HG02870 (cell line): ENCODE data around the gene DIO2.

Experiments used
- ATAC-seq: cut with Tn5 transposase; IDR thresholded peaks from one replicate; pipeline ENCODE4 v1.9.1; 2021; ENCODE audit warnings: mild to moderate bottlenecking, moderate library complexity; ENCODE audit not compliant: unreplicated experiment

DIO2 gene

DNA sequence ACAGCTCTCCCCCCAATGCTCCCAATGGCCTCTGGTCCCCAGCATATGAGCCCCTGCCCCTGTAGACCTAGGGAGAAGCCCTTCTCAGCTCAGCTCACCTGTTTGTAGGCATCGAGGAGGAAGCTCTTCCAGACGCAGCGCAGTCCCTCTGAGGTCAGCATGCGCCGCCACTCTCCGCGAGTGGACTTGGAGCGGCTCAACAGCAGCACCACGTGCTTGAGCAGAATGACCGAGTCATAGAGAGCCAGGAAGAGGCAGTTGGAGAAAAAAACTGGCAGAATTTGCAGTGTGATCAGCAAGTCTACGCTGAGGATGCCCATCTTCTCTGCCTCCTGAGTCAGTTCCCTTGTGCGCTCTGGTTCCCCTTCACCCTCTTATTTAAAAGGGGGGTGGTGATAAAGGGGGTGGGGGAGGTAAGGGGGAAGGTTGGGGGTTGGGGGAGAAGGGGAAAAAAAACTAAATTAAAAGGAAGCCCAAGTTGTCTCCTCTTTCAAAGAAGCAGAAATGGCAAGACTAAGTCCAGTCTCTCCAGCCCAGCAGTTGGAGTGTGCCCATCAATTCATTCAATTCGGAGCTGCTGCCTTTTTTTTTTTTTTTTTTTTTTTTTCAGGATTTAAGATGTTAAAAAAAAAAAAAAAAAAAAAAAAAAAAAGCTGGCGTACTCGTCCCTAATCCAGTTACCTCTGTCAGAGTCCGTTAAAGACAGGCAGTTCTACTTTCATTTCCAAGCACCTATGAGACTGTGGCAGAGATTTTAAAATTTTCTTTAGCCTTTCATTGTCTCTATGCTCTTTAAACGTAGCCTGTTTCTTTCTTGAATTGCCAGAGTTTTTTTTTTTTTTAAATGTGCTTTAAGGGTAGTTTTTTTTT lies at the start of gene DIO2:
DIO2 (minus strand) TSS at position 352 of the 870 bp plus-strand sequence; CDS start at position 320, 32 bp downstream.
- no peak for ATAC-seq

DNA sequence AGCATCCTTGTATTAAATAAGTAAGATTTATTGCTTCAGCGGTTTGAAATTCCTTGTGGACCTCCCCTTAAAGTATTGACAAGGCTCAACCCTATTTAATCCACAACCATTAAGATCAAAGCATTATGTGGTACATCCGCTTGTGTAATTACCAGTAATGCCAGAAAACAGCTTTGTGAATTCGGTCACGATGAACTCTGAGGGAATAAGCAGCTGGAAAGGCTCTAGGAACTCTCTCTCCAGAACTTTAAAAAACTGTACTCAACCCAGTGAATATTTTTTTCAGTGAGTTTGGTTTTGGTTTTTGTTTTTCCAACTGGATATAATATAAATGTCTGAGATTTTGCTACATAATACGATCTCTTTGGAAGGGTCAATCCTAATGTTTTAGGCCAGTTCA lies 49.3 kb upstream of the DIO2 start:
- ATAC-seq: no peak

DNA sequence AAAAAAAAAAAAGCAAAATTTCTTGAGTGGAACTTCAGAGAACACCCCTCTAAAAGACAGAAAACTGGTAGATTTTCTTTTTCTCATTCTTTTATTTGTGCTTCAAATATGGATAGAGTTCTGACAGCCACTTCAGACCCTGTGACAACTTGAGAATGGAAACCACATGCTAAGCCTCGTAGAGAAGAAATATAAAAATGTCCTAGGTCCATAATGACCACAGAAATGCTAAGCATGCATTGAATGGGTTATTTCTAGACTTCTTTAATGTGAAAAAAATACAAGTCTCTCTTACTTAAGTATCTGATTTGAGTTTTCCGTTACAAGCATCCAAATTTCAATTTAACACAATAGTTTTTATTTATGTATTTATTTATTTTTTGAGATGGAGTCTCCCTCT lies 28.3 kb upstream of the DIO2 start:
- no peak for ATAC-seq

DNA sequence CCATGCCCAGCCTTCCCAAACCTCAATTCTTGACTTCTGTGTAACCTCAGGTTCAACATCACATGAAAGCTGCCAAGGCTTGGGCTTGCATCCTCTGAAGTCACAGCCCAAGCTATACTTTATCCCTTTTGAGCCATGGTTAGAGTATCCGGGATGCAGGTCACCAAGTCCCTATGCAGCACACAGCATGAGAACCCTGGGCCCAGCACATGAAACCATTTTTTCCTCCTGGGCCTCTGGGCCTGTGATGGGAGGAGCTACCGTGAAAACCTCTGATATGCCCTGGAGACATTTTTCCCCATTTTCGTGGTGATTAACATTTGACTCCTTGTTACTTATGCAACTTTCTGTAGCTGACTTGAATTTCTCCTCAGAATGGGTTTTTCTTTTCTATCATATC lies 25.8 kb upstream of the DIO2 start:
- ATAC-seq: no peak

DNA sequence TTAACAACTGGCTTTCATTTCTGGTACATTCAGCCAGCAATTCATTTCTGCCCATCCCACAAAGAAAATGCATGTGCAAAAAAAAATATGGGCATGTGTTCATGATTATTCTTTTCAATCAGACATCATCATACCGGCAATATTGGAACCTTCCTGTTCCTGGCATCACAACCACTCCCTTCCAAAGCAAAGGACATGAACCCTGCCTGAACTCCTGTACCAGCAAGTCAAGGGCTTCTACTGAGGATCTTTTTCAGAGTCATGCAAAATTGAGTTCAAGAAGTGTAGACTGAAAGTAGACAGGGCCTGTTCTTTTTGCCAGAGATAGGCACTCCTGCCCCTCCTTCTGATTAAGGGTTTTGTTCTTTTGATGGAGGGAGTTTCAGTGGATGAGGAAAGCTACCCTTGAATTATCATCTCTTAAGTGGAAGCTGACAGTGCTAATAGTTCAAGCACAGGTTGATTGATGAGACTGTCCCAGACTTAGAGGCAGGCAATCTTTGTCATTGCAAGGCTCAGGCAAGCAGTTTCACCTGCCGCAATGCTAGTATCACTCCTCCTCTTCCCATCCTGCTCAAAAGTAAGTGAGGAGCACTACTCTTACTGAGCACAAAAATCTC lies 22.3 kb upstream of the DIO2 start:
- ATAC-seq: no peak

DNA sequence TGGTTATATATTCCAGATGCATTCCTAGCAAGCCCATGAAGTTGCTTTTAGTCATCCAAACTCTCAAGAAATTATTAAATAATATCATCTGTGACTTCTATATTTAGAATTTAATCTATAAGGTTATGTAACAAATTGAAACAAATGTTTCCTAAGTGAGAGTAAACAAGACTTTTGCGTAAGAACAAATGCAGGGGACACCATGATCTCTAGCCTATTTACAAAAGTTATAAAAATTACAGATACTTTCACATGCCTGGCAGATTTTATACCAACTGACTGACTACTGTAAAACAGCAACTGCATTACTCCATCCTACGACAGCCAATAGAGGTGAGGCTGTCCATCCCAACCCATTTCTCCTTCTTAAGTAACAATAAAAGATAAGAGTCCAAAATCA lies 20.4 kb upstream of the DIO2 start:
- no peak for ATAC-seq

DNA sequence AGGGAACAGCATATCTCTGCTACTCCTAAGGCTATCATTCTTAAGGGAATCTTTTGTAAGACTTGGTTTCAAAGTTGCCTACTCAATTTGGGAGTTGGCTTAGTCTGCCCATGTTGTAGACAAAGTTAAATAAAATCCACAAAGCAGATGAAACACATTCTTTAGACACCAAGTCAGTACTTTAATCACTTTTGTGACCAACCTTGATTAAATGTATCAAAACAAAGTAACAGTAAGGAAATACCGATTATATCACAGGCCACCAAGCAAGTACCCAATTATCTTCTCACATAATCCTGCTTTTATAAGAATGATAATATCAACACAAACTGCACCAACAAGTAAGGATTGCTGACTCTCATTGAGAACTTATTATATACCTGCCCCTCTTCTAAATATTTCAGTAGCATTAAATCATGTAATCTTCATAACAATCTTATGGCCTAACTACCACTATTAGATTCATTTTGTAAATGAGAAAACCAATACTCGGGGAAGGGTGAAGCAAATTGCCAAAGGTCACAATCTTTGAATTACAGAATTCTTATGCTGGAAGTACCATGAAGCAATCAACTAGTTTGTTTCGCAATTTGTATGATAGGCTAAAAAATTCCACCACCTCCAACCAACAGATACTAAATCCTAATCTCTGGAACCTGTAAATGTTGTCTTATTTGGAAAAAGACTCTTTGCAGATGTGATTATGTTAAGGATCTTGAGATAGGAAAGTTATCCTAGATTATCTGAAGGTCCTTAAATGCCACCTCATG lies 12.6 kb upstream of the DIO2 start:
- no peak for ATAC-seq

DNA sequence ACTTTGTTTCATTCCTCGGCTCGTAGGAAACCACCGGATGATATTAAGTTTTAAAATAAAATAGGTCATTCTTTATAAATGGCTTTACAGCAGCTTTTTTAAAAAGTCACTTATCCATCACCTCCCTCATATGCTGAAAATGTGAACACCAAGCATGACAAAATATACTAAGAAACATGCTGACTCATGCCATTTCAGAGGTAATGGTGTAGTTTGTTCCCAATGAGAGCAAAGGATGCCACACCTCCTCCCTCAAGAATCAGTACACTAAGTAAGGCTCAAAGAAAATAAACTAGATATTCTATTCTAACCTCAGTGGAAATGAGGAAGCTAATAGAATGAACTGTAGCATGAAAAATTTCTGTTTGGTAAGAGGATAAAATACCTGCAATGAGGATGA lies 5.5 kb upstream of the DIO2 start:
- ATAC-seq: no peak

DNA sequence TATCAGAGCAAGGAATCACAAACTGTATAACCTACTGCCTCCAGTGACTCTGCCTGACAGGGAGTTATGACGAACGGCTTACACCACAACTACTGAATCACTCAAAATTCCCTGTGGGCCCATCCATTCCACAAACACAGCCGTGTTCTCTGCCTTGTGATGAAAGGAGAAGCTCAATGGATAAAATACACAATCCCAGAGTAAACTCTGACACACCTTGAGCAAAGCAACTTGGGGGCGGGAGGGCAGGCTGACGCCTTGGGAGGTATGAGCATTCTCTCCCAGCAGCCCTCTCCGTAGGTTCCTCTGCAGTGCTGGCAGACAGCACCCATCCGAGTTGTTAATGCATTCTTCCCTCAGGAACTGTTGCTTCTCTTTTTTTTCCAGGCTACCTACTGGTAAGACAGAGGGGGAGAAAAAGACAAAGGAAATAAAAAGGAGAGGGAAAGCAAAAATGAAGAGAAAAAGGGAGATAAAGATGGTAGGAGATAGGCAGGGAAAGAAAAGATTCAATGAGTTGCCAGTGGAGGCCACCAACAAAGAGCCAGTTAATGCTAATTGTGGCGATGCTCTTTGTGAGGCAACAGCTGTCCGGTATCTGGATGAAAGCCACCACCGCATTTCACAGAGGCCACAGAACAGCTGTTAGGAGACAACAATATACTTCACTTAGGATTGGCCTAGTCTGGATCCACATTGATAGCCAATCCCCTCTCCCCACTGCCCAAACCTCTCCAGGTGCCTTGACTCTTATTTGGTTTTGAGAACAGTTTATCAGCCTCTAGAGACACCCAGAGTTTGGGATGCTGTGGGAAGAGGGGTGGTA lies 4.7 kb upstream of the DIO2 start:
- ATAC-seq: no peak

DNA sequence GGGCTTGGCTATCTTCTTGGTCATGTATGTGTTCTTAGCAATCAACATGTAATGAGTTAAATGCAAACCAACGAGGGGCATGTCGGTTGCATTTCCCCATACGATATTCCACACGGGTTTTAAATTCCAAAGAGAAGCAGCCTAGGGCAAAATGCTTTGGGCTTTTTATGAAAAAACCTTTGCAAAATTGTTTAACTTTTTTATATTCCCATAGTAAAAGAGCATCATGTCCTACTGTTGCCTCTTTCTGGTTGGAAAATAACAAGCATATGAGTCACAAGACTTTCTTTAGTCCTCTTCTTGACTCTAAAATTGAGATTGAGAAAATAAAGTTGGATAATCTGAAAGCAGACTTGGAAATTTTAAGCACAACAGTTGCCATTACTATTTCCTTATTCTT lies 3.8 kb upstream of the DIO2 start:
- ATAC-seq: no peak

DNA sequence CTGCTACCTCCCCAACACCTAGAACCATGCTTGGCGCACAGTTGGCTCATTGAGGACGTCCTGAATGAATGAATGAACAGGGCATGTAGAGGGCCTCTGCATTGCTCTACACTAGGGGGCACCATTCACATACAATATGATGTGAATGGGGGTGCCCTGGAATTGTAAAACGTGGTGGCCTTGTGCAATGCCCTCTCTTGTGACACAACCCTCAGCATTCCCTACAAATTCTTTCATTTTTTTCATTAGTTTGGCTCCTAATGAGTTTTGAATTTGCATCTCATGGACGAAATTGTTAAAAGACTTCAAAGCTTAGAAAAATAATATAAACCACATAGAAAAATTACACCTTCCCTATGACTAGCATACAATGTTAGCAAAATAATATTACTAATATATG lies 2.3 kb upstream of the DIO2 start:
- ATAC-seq: peak; percentile 46

DNA sequence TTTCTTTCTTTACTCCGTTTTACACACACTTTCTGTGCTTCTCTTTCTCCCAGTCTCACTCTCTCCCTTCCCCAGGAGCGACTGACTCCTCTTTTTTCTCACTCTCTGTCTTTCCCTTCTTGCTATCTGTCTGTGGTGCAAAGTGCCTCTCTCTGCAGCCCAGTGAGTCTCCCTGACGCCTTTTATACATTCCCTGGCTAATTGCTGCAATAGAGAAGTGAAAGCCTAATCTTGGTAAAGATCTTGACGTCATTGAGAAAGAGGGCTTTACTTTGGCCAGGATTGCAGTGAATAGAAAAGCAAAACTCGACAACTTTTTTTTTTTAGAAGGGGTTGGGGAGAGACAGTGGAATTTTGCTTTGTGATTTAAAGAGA lies 706 bp upstream of the DIO2 start:
- no peak for ATAC-seq

DNA sequence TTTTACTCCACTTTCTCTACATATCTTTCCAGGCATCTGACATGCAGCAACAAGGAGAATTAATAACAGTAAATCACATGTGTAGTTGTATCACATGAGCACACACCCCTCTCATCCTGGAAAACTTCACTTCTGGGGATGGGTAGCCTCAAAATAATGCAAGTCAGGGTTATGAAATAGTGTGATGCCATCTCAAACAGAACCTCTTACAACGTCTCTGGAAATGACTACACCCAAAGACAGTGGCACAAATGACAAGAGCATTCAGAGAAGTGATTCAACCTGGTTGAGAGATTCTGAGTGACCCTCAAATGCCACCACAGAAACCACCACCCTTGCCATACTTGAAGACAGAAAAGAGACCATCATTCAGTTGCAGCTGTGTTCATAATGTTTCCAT lies 2.8 kb downstream of the DIO2 start:
- ATAC-seq: no peak

DNA sequence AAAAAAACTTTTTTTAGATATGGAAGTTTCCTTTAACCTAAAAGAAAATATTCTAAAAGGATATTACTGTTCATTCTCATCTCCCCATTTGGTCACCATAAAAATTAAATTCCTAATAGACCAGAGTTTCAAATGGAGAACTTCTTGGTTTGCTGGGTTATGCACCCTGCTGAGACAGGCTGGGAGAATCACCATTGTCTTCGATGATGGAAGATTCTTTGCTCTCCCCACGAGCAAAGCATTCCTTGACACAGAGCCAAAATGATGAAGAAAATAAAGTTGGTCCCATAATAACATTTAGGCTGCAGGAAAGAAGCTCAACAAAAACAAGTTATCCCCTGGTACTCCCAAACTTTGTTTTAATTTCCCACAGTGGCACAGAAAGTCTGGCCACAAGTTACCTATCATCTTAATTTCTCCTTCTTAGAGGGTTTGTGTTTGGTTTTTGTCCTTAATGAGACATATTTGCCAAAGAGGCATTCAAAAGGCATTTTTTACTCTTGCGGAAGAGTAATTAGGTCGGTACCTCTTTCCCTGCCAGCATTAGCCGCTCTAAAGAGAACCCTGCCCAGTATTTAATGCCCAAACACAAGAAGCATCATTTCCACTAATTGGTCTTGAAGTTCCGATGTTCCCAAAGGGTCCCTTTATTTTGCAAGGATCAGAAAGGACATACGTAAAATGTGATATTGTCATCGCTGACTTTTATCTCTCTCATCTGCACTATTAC lies 4.8 kb downstream of the DIO2 start:
- no peak for ATAC-seq

DNA sequence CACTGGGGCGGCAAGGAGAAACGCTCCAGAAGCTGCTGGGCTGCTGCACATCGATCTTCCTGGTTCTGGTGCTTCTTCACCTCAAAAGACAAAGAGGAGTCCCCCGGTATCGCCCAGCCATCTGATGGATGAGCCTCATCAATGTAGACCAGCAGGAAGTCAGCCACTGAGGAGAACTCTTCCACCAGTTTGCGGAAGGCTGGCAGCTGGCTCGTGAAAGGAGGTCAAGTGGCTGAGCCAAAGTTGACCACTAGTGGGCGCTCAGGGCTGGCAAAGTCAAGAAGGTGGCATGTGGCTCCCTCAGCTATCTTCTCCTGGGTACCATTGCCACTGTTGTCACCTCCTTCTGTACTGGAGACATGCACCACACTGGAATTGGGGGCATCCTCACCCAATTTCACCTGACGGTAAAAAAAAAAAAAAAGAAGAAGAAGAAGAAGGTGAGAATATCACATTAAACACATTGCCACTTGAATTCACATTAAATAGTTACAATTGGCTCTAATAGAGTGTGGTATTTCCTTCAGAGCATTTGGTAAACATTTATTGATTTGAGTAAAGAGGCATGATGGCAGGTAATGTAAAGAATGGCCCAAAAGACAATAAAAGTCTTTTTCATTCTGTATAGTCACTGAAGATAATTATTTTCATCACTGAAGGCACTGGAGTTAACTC lies 8.3 kb downstream of the DIO2 start:
- no peak for ATAC-seq

DNA sequence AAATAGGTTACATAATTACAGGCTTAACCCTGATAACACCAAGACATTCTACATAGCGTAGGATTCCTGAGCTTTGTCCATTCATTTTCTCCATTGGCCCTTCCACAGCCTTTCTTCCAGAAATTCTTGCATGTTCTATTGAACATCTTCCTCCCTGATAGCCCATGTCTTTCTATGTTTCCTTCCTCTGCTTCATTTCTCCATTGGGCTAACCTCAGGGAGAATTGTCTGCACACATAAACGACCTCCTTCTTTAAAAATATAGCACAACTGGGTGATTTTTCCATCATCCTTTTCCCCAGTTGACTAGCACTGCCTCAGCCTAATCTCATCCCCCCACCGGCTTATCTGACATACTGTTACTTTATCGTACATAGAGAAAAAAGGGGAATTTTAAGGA lies 11.2 kb downstream of the DIO2 start:
- ATAC-seq: no peak

DNA sequence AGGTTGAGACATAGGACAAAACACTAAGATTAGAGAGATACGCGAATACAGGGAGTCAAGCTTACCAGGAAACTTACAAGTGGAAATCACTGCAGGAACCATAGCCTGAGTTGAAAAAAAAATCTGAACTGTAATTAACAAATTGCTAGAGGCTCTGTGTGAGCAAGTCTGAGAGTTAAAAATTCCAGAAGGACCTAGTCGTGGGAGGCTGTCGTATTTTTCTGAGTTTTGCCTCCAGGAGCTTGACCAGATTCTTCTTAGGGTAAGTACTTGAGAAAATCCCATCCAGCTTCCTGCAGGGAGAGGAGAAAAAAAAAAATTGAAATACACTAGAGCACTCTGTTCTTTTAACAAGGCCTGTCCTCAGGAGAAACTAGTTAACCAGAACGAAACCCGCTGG lies 22.7 kb downstream of the DIO2 start:
- ATAC-seq: no peak

DNA sequence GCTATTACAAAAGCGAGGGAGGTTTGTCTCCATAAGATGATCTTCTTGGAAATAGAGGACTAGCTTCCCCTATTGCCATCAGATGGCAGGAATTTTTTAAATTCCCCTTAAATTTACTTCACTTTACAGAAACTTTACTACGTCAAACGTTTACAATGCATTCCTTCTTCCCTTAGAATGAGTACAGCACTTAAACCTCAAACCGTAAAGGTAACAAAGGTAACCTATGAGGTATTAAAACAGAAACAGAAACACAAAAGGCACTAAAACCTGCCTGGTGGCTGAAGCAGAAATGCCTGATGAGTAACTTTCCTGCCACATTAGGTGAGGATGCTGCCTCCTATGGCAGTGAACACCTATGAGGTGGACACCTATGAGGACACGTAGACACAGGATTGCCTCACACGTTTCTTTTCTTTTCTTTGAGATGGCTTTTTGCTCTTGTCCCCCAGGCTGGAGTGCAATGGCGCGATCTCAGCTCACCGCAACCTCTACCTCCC lies 25.0 kb downstream of the DIO2 start:
- no peak for ATAC-seq

DNA sequence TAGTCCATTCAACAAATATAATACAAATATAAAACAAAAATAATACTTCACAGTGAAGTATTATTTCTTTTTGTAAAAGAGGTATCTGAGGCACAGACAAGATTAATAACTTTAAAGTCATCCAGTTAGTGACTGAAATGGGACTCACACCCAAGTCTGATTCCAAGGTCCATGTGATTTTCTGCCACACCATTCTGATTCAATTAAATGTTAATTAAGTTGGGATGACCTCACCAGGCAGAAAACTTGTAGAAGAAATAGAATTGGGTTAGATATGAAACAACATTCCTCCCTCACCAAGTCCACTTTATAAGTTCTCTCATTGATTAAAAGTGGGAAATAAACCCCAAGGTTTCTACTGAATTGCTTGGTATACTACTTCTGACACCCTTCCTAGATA lies 34.4 kb downstream of the DIO2 start:
- ATAC-seq: no peak
